G401 (cell line): Measurements from ENCODE around the gene RIPOR1. TPM values are rescaled to one million over a fixed set of nuclear protein-coding genes. Genes with fewer than 3 reads are reported as not detected.
A peak's percentile ranks its signal among the peaks of the same experiment; 100 is the strongest.

Experiments
- DNase-seq: peaks from one replicate; pipeline ENCODE4 v3.0.0-alpha.2; 2015; ENCODE audit warnings: low spot score
- in situ Hi-C: cut with HindIII; loops from 2 replicates; pipeline ENCODE4 v1.10.0; 2016; ENCODE audit warnings: low sequenced_read_pairs, mixed read lengths
- total RNA-seq: library from RNA; depleted of rRNA; stranded (reverse); fragments of >200 nt; shearing (Covaris generic); gene quantifications from 2 replicates; pipeline ENCODE4 v1.2.3, GENCODE V29; 2014; rRNA removed

Gene RIPOR1
- total RNA-seq, 1 experiment from 2014 or later: 4.1 TPM

DNA sequence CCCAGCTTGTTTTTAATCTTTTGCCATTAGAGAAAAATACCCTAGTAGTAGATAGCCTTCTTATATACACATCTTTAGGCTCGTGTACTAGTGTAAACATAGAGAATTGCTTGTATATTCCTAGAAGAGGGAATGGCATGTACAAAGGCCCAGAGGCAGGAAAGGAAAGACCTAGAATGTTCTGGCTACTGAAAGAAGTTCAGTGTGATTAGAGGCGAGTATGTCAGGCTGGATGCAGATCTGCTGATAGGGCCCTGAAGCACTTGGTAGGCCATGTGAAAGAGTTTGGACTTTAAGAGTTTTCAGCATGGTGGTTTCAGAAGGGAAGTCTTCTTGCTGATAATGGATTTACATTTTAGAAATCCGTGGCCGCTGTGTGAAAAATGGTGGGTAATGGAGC lies 51.1 kb downstream of the RIPOR1 start:
- in situ Hi-C loops: no loop called here

GRCh38 chr16:67580202-67580601 lies 51.6 kb downstream of the RIPOR1 start:
- in situ Hi-C loops: no loop called here
- no peak for DNase-seq

More for the DNA sequence above, 51.1 kb downstream of the RIPOR1 start:
- DNase-seq: no peak

DNA sequence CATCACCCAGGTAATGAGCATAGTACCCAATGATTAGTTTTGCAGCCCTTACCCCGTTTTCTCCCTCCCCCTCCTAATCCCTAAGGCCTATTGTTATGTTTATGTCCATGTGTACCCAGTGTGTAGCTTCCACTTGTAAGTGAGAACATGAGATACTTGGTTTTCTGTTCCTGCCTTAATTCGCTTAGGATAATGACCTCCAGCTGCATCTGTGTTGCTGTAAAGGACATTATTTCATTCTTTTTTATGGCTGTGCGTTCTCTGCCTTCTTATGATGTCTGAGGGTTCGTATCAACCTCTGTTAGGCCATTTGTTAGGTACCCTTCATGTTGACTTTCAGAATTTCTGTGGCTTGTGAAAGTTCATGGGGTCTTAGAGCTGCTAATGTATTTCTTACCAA lies 64.7 kb downstream of the RIPOR1 start:
- DNase-seq: no peak
- in situ Hi-C loops: no loop called here

DNA sequence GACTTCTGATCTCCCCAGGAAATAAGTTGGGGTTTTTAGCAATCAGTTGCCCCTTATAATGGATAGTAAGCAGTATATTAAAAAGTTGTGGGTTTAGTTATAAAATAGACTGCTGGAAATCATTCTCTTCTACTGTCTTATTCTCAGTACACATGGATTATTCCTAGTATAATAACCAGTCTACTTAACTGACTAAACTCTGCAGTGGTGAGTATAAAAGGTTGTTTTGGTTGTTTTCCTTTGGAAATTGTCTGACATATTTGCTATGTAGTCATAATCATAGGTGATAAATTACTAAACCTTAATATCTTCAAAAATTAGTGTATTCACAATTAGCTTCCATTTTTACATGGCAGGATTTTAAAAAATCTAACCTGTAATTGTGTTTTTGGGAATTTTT lies 65.1 kb downstream of the RIPOR1 start:
- in situ Hi-C loops: no loop called here
- no peak for DNase-seq

GRCh38 chr16:67594256-67594915 lies 65.8 kb downstream of the RIPOR1 start:
- in situ Hi-C loops: no loop called here

DNA sequence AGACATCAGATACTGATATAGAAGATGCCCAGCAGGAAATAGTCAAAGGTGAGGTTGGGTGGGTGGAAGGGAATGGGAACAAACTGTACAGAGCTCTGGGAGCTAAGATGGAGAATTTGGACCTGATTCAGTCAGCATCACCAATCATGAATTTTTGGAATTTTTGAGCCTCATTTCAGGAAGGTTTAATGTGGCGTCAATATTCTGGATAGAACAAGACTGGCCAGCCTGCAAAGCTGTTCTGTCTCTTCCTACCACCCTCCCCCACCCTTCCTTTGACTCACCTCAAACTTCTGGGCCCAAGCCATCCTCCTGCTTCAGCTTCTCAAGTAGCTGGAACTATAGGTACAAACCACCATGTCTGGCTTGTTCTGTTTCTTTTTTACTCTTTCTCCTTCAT lies 66.3 kb downstream of the RIPOR1 start:
- DNase-seq: peak; percentile 34
- in situ Hi-C loops: no loop called here

More at GRCh38 chr16:67594256-67594915, 65.8 kb downstream of the RIPOR1 start:
- DNase-seq: no peak

Other genes with a start within 250 kb of the RIPOR1 start
- 15.7 and 27.0 TPM in 2 replicates for gene PLEKHG4, start 249.3 kb upstream of the RIPOR1 start, total RNA-seq
- gene KCTD19, start 202.1 kb upstream of the RIPOR1 start, total RNA-seq: 0.37 and 0.51 TPM in 2 replicates
- gene LRRC36, start 202.0 kb upstream of the RIPOR1 start, total RNA-seq: not detected in 2 replicates
- gene TPPP3, start 135.3 kb upstream of the RIPOR1 start, total RNA-seq: 1.6 and 1.8 TPM in 2 replicates
- gene ZDHHC1, start 112.4 kb upstream of the RIPOR1 start, total RNA-seq: 5.8 and 7.0 TPM in 2 replicates
- not detected in 2 replicates for gene HSD11B2, start 97.7 kb upstream of the RIPOR1 start, total RNA-seq
- gene ATP6V0D1, start 47.7 kb upstream of the RIPOR1 start, total RNA-seq: 91.8 and 119 TPM in 2 replicates
- not detected in 2 replicates for gene AGRP, start 45.3 kb upstream of the RIPOR1 start, total RNA-seq
- 32.4 and 37.3 TPM in 2 replicates for gene CTCF, start 33.7 kb downstream of the RIPOR1 start, total RNA-seq
- 4.1 and 10.7 TPM in 2 replicates for gene CARMIL2, start 116.3 kb downstream of the RIPOR1 start, total RNA-seq
- gene ACD, start 131.4 kb downstream of the RIPOR1 start, total RNA-seq: 27.1 and 33.2 TPM in 2 replicates
- gene PARD6A, start 132.1 kb downstream of the RIPOR1 start, total RNA-seq: 6.6 and 13.5 TPM in 2 replicates
- gene ENKD1, start 137.9 kb downstream of the RIPOR1 start, total RNA-seq: 2.1 and 5.6 TPM in 2 replicates
- gene C16orf86, start 138.0 kb downstream of the RIPOR1 start, total RNA-seq: not detected in 2 replicates
- 26.2 TPM in 2 replicates for gene GFOD2, start 190.5 kb downstream of the RIPOR1 start, total RNA-seq